HG03103 (cell line): ENCODE results near the gene ATP5MC2.

Source experiments
- ATAC-seq: cut with Tn5 transposase; IDR thresholded peaks from one replicate; pipeline ENCODE4 v1.9.1; 2021; ENCODE audit warnings: low read depth; ENCODE audit not compliant: unreplicated experiment

The ATP5MC2 gene

DNA sequence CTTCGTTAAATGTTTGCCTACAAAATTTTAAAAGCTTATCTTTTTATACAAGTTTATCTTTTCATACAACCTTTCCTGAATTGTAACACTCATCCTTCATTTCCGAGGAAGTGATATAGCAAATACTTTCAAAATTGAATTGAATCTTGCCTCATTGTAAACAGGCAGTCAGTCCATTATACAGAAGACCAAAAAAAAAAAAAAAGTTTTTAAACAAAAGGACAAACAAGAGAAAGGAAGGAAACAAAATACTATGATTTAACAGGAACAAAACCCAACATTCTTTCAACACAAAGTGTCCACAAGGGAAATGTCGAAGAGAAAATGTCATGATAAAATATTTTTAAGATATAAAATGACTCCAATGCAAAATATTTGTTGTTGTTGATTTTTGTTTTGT lies 58.2 kb downstream of the ATP5MC2 start:
- ATAC-seq: no peak

- ATAC-seq: no peak
Observed at GRCh38 chr12:53616950-53617349, 58.9 kb downstream of the ATP5MC2 start.
